ENCODE data around the gene ZNF92.

Gene ZNF92

DNA sequence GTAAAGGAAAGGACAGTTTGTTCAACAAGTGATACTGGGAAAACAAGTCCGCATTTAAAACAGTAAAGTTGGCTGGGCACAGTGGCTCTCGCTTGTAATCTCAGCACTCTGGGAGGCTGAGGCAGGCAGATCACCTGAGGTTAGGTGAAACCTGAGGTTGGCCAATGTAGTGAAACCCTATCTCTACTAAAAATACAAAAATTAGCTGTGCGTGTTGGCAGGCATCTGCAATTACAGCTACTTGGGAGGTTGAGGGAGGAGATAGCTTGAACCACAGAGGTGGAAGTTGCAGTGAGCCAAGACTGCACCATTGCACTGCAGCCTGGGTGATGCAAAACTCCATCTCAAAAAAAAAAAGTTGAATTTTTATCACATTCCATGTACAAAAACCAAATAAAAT is 35.7 kb downstream of the ZNF92 start:
- no peak for TF ChIP-seq CTCF (IDR thresholded peaks at IDR 0.05)

DNA sequence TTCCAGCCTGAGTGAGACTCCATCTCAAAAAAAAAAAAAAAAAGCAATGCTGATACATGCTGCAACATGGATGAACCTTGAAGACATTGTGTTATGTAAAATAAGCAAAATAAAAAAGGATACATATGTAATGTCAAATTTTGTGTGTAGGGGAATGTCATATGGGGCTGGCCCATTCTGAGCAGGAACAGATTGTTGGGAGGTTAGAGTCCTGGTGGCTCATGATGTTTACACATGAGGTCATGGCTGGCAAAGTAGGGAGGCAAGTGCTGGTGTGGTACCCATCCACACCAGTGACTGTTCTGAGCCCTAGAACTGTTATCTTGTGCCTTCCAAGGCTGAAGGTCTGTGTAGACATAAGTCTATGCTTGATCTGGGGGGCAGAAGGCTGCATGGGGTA is 37.6 kb downstream of the ZNF92 start:
- no peak for TF ChIP-seq CTCF (IDR thresholded peaks at IDR 0.05)

DNA sequence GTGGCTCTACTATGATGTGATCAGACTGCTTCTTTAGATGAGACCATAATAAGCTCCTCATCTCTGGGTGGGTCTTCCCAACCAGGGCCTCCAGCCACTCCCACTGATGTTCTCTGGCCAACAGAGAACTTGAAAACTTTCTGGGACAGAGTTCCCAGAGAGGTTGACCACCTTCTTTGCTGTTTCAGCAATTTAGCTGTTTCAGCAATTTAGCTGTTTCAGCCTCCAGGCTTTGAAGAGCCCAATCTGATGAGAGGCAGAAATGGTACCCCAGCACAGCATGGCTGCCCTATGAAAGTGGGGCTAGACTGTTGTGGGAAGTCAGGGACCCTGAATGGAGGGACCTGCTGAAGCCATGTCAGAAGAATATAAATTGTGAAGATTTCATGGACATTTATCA is 49.0 kb downstream of the ZNF92 start:
- no peak for TF ChIP-seq CTCF (IDR thresholded peaks at IDR 0.05)

DNA sequence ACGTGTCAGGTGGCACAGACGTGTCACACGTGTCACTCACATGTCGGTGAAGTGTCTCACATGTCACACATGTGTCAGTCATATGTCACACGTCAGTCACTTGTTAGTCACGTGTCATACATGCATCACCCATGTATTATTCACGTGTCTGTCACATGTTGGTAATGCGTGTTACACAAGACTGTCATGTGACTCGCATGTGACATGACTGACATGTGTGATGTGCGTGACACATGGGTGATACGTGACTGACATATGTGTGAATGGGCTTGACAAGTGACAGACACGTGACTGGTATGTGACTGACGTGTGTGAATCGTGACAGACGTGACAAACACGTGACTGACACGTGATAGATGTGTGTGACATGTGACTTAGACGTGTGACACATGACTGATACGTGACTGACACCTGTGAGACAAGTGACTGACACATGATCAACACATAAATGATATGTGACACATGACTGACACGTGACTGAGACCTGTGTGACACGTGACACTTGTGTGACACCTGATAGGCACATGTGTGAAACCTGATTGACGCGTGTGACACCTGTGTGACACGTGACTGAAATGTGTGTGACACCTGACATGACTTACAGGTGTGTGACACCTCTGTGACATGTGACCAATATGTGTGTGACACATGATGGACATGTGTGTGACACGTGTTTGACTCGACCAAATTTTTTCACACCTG is 56.1 kb downstream of the ZNF92 start:
- no peak for TF ChIP-seq CTCF (IDR thresholded peaks at IDR 0.05)

GRCh38 chr7:65430344-65431186 is 56.9 kb downstream of the ZNF92 start:
- TF ChIP-seq CTCF (IDR thresholded peaks at IDR 0.05) = no peak

DNA sequence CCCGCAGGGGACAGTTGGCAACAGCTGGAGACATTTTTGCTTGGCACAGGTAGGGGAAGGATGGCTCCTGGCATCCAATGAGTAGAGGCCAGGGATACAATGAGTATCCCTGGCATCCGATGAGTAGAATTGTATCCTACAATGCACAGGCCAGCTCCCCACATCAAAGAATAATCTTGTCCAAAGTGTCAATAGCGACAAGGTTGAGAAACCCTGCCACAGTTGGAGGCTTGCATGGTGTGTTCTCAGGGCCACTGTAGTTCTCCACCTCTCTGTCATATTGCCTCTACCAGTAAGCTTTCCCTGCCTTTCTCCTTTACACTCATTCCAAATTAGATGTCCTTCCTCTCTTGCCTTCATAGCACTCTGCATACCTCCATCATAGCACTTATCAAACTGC is 60.7 kb downstream of the ZNF92 start:
- no peak for TF ChIP-seq CTCF (IDR thresholded peaks at IDR 0.05)

DNA sequence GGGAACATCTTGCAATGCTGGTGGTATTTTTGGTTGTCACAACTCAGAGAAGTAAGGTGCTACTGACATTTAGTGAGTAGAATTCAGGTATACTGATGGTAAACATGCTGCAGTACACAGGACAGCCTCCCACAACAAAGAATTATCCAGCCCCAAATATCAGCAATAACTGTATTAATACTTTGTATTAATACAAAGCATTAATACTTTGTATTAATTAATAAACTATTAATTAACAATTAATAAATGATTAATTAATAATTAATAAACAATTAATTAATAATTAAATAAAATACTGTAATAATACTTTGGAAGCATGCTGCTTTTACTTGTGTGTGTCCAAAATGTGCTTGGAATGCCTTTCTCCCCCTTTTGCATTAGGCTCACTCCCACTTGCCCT is 62.5 kb downstream of the ZNF92 start:
- TF ChIP-seq CTCF (IDR thresholded peaks at IDR 0.05) = no peak
